ENCODE results near the gene FBN1. TPM values are rescaled to one million over a fixed set of nuclear protein-coding genes. Genes with fewer than 3 reads are reported as not detected.
A peak's percentile ranks its signal among the peaks of the same experiment; 100 is the strongest.

Gene FBN1
- total and polyA plus RNA-seq, 10 of the 15 experiments (the other 5 are each of a cell fraction or from before 2014, with no cell fraction given), result 2.2 to 15.3 (median 7.0) TPM

DNA sequence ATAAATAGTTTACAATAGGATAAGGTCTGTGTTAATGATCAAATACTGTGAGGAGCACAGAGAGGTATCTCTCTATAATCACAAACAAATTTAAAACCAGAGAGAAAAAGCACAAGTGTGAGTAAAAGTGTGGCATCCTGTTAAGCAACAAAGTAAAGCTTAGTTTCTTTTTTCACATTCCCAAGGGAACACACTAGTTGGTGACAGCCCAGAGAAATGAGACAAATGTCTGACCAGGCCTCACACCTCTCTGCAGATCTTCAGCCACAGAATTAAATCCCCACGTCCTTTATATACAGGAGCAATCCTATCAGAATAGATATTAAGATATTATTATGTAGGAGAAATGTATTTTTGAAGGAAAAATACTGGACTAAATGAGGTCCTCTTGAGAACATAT is 2.7 kb downstream of the FBN1 start:
- TF ChIP-seq SPI1 (IDR thresholded peaks at IDR 0.05; ENCODE audit: borderline replicate concordance, insufficient read depth, low read depth, low read length) (no peak), USF1 (IDR thresholded peaks at IDR 0.05; ENCODE audit: borderline replicate concordance, extremely low read length, insufficient read depth, low read depth, low read length) (no peak), MEF2B (IDR thresholded peaks at IDR 0.05; ENCODE audit: partially characterized antibody, poor library complexity, severe bottlenecking) (peak; percentile 65)
- ATAC-seq (no peak), FAIRE-seq (no peak), DNase-seq (ENCODE audit: low read depth, low spot score) (no peak)
- Histone ChIP-seq H3K4me2 (ENCODE audit: control insufficient read depth, insufficient read depth) (peak overlapping the region; percentile 7; the same call in 1 of the 2 replicates), H4K20me1 (ENCODE audit: control insufficient read depth, insufficient read depth) (no peaks in the 10 kb centered on the region), H3K9ac (ENCODE audit: control insufficient read depth, insufficient read depth, low read length) (peak overlapping the region; percentile 31; the same call in 1 of the 2 replicates), H3K4me3 (no peak overlapping the region), H3K4me1 (ENCODE audit: control insufficient read depth, insufficient read depth, low read length) (peaks cover 8% of the 10 kb centered on the region; the same call in 1 of the 2 replicates), H2AFZ (ENCODE audit: control insufficient read depth, low read depth, low read length) (no peak overlapping the region), H3K27me3 (replicated peaks in 1 of 2; ENCODE audit: control insufficient read depth in 2 of 2, insufficient read depth in 2 of 2, low read length in 1 of 2) (no peaks in the 10 kb centered on the region), H3K9me3 (replicated peaks; ENCODE audit: control insufficient read depth, insufficient read depth, low read length) (no peaks in the 10 kb centered on the region), H3K36me3 (ENCODE audit: control insufficient read depth in 2 of 2, insufficient read depth in 2 of 2, low read length in 1 of 2) (no peaks in the 10 kb centered on the region), H3K79me2 (ENCODE audit: control insufficient read depth, insufficient read depth, low read length) (peaks cover 13% of the 10 kb centered on the region), H3K27ac (ENCODE audit: control insufficient read depth, insufficient read depth) (0 out of 2 replicates have a peak overlapping the region, but pooled peaks have one; percentile 18)
- intact Hi-C loops (cut with micrococcal nuclease; ENCODE audit: unreplicated experiment) (loop anchor here (5.0 kb wide), 1 partner anchor 140 kb away; no protein-coding TSS in a partner anchor), in situ Hi-C loops (cut with MboI) (no loop called here)
- ChIA-PET POLR2A (no interaction called here), RAD21 (ENCODE audit: unreplicated experiment) (interaction anchor here (1.0 to 1.7 kb wide), 2 partner anchors 47 to 284 kb away, joined by 3 to 8 read pairs; no protein-coding TSS in a partner anchor), SMC1A (ENCODE audit: uncharacterized antibody, unreplicated experiment) (no interaction called here), CTCF (interaction anchor here (7.3 kb wide), 1 partner anchor 285 kb away, joined by 88 read pairs; no protein-coding TSS in a partner anchor)
- WGBS (ENCODE audit: insufficient coverage, insufficient replicate concordance, low lambda C conversion rate, missing lambda C conversion rate), result 4% methylated on average over 1 of the region's 1 CpG
- no TSS peak for BruUV-seq (replicated peaks)

GRCh38 chr15:48641416-48641815 is 4.1 kb downstream of the FBN1 start:
- Histone ChIP-seq H4K20me1 (ENCODE audit: control insufficient read depth, insufficient read depth) (no peaks in the 10 kb centered on the region), H3K36me3 (ENCODE audit: control insufficient read depth in 2 of 2, insufficient read depth in 2 of 2, low read length in 1 of 2) (no peaks in the 10 kb centered on the region), H3K9ac (ENCODE audit: control insufficient read depth, insufficient read depth, low read length) (no peak overlapping the region), H3K79me2 (ENCODE audit: control insufficient read depth, insufficient read depth, low read length) (peaks cover 13% of the 10 kb centered on the region), H3K4me3 (no peak overlapping the region), H3K4me2 (ENCODE audit: control insufficient read depth, insufficient read depth) (peak overlapping the region; percentile 27), H2AFZ (ENCODE audit: control insufficient read depth, low read depth, low read length) (peak overlapping the region; percentile 34; the same call in 1 of the 2 replicates), H3K27me3 (replicated peaks in 1 of 2; ENCODE audit: control insufficient read depth in 2 of 2, insufficient read depth in 2 of 2, low read length in 1 of 2) (no peaks in the 10 kb centered on the region), H3K27ac (ENCODE audit: control insufficient read depth, insufficient read depth) (no peak overlapping the region), H3K9me3 (replicated peaks; ENCODE audit: control insufficient read depth, insufficient read depth, low read length) (no peaks in the 10 kb centered on the region), H3K4me1 (ENCODE audit: control insufficient read depth, insufficient read depth, low read length) (peaks cover 6% of the 10 kb centered on the region; the same call in 1 of the 2 replicates)
- CTCF ChIA-PET, result interaction anchor here (0.6 to 7.3 kb wide), 11 partner anchors 8 to 284 kb away, joined by 3 to 88 read pairs (median 4); no protein-coding TSS in a partner anchor
- POLR2A ChIA-PET, result interaction anchor here (0.6 kb wide), 1 partner anchor 275 kb away, joined by 7 read pairs; no protein-coding TSS in a partner anchor
- no peak for FAIRE-seq
- peak; percentile 33 for ATAC-seq
- 36% methylated on average over 3 of the region's 3 CpGs for WGBS (ENCODE audit: insufficient coverage, insufficient replicate concordance, low lambda C conversion rate, missing lambda C conversion rate)
- SMC1A ChIA-PET (ENCODE audit: uncharacterized antibody, unreplicated experiment), result interaction anchor here (0.6 to 5.5 kb wide), 7 partner anchors 25 to 323 kb away, joined by 3 to 58 read pairs (median 4); no protein-coding TSS in a partner anchor
- DNase-seq (ENCODE audit: low read depth, low spot score), result peak; percentile 23
- RAD21 ChIA-PET (ENCODE audit: unreplicated experiment), result interaction anchor here (0.7 to 5.2 kb wide), 5 partner anchors 45 to 283 kb away, joined by 3 to 46 read pairs (median 3); no protein-coding TSS in a partner anchor
- no TSS peak for BruUV-seq (replicated peaks)
- in situ Hi-C loops (cut with MboI) (no loop called here), intact Hi-C loops (cut with micrococcal nuclease; ENCODE audit: unreplicated experiment) (loop anchor here (2.0 to 5.0 kb wide), 2 partner anchors 139 to 283 kb away; no protein-coding TSS in a partner anchor)
- TF ChIP-seq, protein P1, sequence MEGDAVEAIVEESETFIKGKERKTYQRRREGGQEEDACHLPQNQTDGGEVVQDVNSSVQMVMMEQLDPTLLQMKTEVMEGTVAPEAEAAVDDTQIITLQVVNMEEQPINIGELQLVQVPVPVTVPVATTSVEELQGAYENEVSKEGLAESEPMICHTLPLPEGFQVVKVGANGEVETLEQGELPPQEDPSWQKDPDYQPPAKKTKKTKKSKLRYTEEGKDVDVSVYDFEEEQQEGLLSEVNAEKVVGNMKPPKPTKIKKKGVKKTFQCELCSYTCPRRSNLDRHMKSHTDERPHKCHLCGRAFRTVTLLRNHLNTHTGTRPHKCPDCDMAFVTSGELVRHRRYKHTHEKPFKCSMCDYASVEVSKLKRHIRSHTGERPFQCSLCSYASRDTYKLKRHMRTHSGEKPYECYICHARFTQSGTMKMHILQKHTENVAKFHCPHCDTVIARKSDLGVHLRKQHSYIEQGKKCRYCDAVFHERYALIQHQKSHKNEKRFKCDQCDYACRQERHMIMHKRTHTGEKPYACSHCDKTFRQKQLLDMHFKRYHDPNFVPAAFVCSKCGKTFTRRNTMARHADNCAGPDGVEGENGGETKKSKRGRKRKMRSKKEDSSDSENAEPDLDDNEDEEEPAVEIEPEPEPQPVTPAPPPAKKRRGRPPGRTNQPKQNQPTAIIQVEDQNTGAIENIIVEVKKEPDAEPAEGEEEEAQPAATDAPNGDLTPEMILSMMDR (IDR thresholded peaks at IDR 0.05 in 2 of 3, conservative IDR thresholded peaks at IDR 0.05 in 1 of 3; ENCODE audit: control insufficient read depth in 2 of 3, extremely low read depth in 1 of 3, insufficient read depth in 1 of 3, low read depth in 3 of 3, low read length in 3 of 3), result peak; percentile 51 to 75 (median 54); a peak in 5 of 6 replicates
- TF ChIP-seq SMC3 (IDR thresholded peaks at IDR 0.05; ENCODE audit: borderline replicate concordance, low read length), result peak; percentile 57; the same call in 1 of the 2 replicates
- TF ChIP-seq BCLAF1 (IDR thresholded peaks at IDR 0.05), result no peak
- TF ChIP-seq SMARCA5 (IDR thresholded peaks at IDR 0.05), result peak; percentile 27; the same call in 1 of the 2 replicates
- TF ChIP-seq RAD21 (IDR thresholded peaks at IDR 0.05; ENCODE audit: insufficient read depth, low read depth, low read length), result peak; percentile 71
